SIG-M5 (cell line): ENCODE data around the gene CLDN18.

Source experiments
- DNase-seq: peaks from one replicate; lab custom pipeline; 2025; lab: John Stamatoyannopoulos, UW

Gene CLDN18

DNA sequence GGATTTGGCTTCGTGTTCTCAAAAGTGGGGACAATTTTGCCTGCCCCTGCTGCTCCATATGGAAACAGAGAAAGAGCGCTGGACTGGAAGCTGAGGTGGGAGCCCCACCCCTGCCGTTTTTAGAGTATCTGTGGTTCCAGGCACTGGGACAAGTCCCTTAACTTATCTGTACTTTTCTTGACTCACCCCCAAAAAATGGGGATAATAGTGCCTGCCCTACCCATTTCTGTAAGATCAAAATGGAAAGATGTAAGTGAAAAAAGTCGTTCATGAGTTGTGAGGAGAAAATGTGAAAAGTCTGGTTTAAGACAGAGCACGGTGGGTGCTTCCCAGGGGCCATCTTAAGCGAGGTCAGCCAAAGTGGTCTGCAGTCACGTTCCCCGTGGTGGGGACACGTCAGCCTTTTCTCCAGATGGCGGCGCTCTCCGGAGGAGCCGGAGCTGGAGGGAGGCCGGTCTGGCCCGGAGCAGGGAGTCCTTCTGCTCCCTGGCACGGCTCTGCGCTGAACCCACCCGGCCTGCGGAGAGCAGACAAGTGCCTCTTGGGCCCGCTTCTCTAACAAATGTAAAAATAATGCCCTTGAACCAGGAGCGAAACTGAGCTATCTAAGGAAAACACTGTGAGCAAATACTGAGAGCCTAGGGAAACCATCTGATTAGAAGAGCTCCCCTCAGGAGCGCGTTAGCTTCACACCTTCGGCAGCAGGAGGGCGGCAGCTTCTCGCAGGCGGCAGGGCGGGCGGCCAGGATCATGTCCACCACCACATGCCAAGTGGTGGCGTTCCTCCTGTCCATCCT lies at the start of gene CLDN18:
CLDN18 (plus strand) TSS at position 690 of the 797 bp plus-strand sequence; CDS start at position 751, 61 bp downstream.
- DNase-seq: no peak

DNA sequence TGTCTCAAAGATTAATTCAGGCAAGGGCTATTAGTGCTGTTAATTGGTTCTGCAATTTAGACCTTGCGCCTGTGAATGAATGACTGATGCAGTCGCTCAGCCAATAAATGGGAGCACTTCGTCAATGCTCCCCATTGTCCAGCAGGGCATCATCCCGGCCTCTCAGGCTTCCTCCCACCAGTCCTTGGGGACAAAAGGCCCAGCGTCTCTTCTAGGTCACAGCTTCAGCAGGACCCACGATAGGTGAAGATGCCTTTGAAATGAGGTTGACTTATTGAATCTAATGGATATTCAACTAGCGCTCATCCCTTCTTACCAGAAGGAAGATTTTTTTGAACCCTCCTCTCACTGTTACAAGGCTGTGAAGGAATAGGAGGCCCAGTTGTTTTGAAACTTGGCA lies 47.7 kb upstream of the CLDN18 start:
- no peak for DNase-seq

DNA sequence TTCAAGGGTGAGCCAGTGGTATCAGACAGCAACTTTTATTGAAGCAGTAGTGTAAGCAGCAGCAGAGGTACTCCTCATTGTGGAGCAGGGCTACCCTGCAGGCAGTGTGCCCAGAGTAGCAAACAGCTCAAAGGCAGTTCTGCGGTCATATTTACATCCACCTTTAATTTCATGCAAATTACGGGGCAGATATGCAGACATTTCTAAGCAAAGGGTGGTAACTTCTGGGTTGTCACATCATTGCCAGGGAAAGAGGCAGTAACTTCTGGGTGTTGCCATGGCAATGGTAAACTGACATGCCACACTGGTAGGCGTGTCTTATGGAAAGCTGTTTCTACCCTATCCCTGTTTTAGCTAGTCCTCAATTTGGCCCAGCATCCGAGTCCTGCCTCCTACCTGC lies 46.5 kb upstream of the CLDN18 start:
- DNase-seq: no peak

DNA sequence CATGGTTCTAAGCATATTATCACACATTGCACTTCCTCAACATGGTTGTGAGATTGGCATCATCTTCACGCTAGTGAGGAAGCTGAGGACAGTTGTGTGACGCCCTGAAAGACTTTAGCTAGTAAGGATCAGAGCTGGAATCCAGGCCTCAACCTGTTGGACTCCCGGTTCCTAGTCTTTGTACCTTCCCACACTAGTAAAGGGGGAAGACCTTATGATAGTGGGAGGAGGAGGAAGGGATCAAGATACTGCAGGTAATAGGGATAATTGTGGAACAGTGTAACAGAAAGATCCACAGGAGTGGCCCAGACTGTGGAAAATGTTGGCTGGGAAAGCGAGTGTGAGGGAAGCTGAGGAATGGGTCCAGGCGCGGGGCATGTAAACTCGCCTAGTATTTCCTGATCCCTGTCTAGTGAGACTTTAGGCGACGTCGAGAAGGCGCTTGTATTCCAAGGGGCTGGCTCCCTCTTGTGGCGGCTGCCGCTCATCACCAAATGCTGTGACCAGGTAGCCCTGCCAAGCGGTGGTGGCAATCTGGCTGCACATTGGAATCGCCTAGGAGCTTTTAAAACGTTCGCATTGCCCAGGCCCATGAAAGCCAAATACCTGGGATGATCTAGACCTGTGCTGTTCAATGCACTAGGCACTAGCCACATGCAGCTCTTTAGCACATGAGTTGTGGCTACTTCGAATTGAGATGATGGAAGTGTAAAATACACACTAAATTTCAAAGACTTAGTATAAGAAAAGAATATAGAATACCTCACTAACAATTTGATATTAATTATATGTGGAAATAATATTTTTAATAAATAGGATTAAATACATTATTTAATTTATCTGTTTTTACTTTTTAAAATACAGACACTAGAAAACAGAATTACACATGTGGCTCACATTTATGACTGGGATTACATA lies 38.8 kb upstream of the CLDN18 start:
- DNase-seq: no peak

DNA sequence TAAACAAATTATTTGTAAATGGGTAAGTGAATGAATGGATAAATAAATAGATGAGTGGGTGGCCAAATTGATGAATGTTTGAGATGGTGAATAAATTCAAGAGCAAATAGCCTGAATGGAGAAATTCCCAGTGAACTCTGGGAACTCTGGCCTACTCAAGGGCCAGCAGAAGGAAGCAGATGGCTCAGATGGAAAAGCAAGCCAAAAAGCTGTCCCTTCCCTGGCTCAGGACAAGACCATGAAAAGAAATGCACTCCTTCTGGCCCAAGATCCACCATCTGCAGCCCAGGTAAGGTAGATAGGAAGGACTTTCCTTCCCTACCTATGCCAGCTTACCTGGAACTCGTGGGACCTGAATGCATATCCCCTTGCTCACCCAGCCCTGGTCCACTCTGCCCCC lies 37.6 kb upstream of the CLDN18 start:
- no peak for DNase-seq

DNA sequence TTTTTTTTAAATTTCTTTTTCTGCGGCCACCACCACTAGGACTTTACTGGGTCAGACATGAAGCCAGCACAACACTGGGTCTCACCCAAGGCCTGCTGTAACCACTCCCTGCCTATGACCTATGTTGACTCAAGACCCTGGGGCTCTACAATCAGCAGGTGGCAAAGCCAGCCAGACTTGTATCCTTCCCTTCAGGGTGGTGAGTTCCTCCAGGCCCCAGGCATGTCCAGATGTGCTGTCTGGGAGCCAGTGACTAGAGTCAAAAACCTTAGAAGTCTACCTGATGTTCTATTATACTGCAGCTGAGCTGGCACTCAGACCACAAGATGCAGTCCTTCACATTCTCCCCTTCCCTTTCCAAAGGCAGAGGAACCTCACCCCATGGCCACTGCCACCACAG lies 31.6 kb upstream of the CLDN18 start:
- DNase-seq: no peak

DNA sequence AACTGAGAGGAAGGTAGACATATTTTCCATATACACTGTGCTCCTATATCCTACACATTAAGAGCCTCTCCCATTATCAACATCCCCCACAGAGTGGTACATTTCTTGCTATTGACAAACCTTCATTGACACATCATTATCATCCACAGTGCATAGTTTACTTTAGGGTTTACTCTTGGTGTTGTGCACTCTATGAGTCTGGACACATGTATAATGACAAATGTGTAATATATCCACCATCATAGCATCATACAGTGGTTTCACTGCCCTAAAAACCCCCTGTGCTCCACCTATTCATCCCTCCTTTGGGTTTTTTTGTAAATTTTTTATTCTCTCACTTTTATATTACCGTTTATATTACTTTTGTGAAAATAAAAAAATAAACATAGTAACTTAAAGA lies 22.2 kb upstream of the CLDN18 start:
- no peak for DNase-seq

DNA sequence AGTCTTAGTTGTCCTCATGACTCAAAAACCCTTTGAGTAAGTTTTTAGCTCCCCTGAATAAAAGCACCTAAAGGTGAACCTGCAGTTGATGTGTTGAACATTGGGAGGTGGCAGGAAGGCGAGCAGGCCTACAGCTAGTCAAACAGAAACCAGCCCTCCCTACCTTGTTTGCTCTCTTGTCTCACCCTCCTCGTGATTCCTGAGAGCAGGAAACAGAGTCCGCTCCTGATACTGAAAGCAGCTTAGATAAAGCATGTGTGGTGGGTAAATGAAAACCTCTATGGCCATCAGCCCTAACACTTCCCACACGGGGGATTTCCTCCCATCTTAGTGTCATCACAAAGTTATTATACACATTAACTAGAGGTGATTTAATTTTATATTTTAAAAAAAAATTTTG lies 21.8 kb upstream of the CLDN18 start:
- DNase-seq: no peak

DNA sequence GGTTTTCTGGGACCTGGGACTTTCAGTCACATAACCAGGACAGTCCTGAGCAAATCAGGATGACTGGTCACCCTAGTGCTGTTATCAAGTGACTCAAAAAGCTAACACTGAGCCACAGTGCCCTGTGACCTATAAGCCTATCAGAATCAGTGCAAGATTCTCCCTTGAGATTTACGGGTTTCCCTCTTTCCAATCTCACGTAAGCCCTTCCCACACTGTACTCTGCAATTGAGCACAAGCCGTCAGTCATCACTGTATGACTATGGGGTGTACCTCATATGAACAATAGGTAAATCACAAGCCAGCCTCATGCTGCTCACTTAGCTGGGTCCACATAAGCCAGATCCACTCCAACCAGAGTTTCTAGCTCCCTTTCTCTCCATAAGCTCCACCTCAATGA lies 21.0 kb upstream of the CLDN18 start:
- DNase-seq: no peak

DNA sequence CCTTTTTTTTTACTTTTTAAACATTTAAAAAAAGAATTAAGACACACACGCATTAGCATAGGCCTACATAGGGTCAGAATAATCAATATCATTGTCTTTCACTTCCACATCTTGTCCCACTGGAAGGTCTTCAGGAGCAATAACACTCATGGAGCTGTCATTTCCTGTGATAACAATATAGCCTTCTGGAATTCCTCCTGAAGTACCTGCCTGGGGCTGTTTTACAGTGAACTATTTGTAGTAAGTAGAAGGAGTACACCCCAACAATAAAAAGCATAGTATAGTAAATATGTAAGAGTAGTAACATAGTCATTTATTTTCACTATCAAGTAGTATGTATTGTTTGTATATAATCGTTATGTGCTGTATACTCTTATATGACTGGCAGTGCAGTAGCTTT lies 19.5 kb upstream of the CLDN18 start:
- DNase-seq: no peak

DNA sequence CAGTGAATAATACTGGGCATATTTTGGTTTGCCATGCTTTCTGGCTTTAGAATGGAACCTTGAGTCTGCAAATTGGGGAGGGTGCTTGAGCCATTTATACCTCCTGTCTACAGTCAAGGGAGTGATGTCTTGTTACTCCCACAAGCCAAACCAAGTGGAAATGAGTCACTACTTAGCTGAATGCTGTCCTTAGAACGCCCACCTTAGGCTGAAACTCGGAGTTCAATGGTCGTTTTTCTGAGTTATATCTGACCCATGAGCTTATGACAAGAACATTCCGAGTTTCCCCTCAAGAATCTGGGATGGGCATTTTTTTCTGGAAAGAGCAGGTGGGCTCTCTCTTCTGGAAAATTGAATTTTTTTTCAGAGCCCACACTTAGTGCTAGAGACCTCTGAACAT lies 17.4 kb upstream of the CLDN18 start:
- no peak for DNase-seq

DNA sequence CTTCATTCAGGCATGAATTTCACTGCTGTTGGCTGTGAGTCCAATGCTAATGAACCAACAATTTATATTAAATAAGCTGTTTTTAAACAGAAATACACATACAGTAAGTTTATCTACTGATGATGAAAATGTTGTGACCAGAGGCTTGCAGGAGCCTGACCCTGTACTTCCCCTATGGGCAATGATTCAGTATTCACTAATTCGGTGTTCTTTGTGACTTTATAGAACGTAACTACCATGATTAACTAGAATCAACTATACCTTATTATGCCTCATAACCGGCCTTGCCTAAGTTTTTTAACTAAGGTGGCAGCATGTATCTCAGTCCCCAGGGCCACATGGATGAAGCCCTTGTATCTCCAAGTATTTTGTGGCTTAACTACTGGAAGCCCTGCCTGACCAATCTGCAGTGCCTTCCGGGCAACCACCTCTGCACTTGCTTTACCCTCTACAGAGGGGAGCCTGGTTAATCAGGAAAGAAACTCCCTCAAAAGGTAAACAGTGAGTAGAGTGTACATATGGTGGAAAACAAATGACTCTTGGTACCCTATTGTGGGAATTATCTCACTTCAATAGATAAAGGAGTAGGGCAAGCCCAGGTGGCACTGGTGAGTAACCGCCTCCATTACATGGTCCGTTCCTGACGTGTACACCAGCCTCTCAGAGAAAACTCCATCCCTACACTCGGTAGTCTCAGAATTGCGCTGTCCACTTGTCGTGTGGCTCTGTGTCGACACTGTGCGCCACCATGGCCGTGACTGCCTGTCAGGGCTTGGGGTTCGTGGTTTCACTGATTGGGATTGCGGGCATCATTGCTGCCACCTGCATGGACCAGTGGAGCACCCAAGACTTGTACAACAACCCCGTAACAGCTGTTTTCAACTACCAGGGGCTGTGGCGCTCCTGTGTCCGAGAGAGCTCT lies 11.6 kb upstream of the CLDN18 start:
- no peak for DNase-seq

DNA sequence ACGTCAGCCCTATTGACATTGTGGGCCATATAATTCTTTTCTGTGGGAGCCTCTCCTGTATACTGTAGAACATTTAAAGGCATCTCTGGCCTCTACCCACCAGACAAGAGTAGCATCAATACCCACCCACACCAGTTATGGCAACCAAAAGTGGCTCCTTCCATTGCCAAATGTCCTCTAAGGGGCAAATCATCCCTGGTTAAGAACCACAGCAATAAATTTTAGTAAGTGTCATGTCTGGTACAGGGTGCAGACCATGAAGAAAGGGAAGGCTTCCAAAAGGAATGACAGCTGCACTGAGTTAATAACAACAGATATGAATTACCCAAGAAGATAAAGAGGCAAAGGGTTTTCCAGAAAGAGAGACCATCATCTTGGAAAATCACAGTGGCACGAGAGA lies 6.9 kb upstream of the CLDN18 start:
- DNase-seq: no peak

DNA sequence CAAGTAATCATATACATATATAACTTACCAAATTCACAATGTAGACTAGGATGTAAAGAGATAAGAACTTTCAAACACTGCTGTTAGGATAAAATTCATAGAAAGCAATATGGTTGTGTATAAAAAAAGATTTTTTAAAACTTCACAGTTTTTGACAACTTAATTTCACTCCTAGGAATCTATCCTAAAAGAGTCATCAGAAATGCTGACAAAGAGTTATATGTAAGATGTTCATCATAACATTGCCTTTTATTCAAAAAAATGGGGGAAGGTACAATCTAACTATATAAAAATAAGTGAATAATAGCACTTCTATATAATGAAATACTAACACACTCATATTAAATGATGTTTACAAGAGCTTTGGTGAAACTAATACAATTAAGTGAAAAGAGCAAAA lies 4.3 kb upstream of the CLDN18 start:
- no peak for DNase-seq

DNA sequence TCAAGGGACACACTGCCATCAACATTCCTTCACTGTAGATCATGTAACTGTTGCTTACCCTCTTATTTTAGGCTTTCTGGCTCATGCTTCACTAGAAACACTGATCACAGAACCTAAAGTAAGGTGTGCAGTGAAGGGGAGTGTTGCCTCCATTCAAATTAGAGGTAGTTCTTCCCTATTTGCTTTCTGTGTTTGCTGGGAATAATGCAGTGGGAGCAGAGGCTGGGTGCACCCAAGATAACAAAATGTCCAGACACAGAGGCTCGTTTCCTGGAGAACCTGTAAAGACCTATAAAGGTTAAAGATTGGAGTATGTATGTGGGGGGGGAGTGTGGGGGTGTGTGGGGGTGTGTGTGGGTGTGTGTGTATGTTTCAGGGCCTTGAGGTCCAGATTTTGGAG lies 2.1 kb upstream of the CLDN18 start:
- DNase-seq: no peak

DNA sequence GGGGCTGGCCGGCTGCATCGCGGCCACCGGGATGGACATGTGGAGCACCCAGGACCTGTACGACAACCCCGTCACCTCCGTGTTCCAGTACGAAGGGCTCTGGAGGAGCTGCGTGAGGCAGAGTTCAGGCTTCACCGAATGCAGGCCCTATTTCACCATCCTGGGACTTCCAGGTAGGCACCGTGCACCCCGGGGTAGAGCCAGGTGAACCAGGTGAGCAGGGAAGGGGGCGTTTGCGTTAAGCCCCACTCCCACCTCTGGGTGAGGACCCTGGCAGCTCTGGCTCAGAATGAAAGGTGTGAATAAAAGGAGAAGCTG lies 267 bp downstream of the CLDN18 start:
- no peak for DNase-seq

DNA sequence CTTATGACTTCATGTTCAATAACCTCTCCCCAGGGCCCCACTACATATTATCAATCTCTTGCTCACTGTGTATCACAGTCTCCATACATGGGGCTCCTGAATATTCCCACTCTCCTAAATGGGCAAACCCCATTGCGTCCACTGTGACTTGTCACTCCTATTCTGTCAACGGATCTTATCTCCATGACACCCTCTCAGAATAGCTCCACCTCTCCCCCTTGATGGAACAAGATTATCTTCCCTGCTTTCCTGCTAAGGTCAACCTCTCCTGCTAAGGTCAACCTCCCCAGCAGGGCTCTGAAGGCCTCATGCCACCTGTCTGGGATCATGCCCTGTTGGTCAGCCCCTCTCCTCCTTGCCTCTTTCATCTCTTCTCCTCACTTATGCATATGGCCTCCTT lies 1.8 kb downstream of the CLDN18 start:
- DNase-seq: no peak

DNA sequence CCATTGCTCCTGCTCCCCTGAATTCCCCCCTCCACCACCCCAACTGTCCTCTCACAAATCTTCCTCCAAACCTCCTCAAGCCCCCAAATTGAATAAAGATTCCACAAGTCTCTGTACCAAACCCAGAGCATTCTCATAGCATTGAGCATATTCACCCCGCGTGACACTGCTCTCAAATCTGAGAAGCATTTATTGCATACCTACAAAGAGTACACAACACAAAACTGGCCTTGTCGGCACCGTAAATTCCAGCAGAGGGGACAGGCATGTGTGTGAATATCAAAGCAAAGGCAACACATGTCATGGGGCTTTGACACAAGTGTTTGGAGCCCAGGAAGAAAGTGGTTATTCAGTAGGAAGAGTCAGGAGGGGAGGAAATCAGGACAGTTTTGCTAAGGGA lies 2.6 kb downstream of the CLDN18 start:
- DNase-seq: no peak

DNA sequence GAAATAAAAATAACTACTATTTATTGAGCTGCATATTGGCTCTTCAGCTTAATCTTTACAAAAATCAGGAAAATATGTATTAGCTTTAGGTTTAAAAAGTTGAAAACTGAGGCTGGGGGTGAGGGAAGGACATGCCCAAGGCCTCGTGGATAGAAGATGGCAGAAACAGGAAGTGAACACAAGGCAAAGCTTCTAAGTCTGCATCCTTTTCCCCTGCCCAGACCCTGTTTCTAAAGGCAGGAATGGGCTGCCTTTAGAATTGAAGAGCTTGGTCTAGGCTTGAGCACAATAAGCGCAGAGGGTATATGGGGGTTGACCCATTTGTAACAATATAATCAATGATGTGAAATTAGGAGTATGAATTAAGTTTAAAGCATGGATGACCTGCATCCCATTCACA lies 6.1 kb downstream of the CLDN18 start:
- DNase-seq: no peak

DNA sequence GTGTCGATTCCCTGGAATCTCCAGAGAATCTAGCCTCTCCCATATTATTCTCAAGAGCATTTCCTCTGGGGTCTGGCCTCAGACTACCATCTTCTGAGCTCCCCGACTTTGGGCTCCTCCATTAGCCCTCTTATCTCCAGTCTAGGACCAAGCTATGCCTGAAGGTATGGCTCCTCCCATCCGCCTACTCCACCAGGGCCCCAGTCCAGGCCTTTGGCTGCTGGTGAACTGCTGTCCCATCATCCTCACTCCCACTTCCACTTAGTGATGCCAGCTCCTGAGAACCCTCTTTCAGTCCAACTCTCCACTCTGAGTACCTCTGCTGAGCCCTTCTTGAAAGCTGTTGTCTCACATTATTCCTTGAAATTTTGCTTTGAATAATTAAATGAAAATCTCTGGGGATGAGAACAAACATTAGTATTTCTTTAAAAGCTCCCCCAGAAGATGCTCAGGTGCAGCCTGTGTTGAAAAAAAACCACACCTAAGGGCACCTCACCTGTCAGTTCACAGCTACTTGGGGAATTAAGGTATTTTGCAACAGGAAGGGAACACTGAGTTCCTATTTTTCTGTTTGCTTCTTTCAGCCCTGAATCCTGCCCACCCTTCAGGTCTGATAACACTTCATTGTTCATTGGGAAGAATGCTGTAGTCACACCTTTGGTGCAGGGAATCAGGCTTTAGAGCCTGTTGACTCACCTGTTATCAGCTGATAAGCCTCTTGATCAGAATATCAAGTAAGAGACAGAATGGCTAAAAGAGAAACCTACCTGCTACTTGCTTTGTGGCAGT lies 9.5 kb downstream of the CLDN18 start:
- no peak for DNase-seq

DNA sequence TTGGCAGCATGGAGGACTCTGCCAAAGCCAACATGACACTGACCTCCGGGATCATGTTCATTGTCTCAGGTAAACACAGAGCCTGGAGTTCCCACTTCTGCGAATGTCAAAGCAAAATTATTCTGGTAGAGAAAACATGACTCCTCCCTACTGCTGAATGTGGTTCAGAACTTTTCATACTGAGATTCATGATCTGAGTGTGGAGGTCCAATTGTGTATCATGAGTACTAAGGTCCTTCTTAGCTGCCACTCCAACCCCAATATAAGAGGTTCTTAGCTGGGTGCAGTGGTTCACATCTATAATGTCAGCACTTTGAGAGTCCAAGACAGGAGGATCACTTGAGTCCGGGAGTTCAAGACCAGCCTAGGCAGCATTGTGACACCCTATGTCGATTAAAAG lies 13.8 kb downstream of the CLDN18 start:
- DNase-seq: no peak

DNA sequence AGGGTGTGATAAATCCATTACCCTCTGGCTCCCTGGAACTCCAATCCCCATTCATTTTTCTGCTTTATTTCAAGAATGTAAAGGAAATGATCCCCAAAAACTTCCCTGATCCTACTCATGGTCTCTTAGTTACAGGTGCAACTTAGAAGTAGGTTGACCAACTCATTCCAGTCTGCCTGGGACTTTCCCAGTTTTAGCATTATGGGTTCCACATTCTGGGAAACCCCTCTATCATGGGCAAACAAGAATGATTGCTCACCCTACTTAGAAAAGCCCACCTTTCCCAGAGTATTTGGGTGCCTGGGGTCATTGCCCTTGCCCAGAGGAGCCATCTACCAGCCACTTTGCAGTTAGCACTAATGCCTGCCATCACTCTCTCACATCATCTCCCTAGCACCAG lies 15.6 kb downstream of the CLDN18 start:
- DNase-seq: no peak
